WERI-Rb-1 (cell line): Measurements from ENCODE around the gene NELL1.

Experiments
- DNase-seq: peaks from one replicate; pipeline ENCODE4 v3.0.0-alpha.2; 2020
- H3K27ac ChIP-seq: fragments of 250-450 bp; sonication (Bioruptor Pico); 2 replicates; pipeline ENCODE4 v1.5.1; 2020; ENCODE audit warnings: mild to moderate bottlenecking, moderate library complexity
- H3K27me3 ChIP-seq: fragments of 250-450 bp; sonication (Bioruptor Pico); 2 replicates; pipeline ENCODE4 v1.5.1; 2021; ENCODE audit warnings: mild to moderate bottlenecking, low read depth, moderate library complexity; ENCODE audit not compliant: insufficient read depth, severe bottlenecking
- H3K36me3 ChIP-seq: fragments of 250-450 bp; sonication (Bioruptor Pico); 2 replicates; pipeline ENCODE4 v1.5.1; 2020; ENCODE audit warnings: mild to moderate bottlenecking, moderate library complexity
- H3K4me3 ChIP-seq: 2 replicates; pipeline ENCODE4 v1.5.1; 2011; ENCODE audit warnings: low read depth, mild to moderate bottlenecking, control low read depth, low read length
- H3K9me3 ChIP-seq: fragments of 250-450 bp; sonication (Bioruptor Pico); 2 replicates; pipeline ENCODE4 v1.5.1; 2021; ENCODE audit warnings: mild to moderate bottlenecking, moderate library complexity; ENCODE audit not compliant: severe bottlenecking
- TF ChIP-seq, protein P1 (sequence below): IDR thresholded peaks from 2 replicates; pipeline ENCODE4 v1.5.1; 2011; ENCODE audit warnings: low read depth, mild to moderate bottlenecking, control low read depth, inconsistent platforms, low read length

NELL1 gene

GRCh38 chr11:20864628-20865027 lies 195.2 kb downstream of the NELL1 start:
- Histone ChIP-seq H3K27me3 (no peaks in the 10 kb centered on the region), H3K36me3 (no peaks in the 10 kb centered on the region), H3K9me3 (no peaks in the 10 kb centered on the region), H3K4me3 (no peak overlapping the region), H3K27ac (no peak overlapping the region)
- TF ChIP-seq, protein P1, sequence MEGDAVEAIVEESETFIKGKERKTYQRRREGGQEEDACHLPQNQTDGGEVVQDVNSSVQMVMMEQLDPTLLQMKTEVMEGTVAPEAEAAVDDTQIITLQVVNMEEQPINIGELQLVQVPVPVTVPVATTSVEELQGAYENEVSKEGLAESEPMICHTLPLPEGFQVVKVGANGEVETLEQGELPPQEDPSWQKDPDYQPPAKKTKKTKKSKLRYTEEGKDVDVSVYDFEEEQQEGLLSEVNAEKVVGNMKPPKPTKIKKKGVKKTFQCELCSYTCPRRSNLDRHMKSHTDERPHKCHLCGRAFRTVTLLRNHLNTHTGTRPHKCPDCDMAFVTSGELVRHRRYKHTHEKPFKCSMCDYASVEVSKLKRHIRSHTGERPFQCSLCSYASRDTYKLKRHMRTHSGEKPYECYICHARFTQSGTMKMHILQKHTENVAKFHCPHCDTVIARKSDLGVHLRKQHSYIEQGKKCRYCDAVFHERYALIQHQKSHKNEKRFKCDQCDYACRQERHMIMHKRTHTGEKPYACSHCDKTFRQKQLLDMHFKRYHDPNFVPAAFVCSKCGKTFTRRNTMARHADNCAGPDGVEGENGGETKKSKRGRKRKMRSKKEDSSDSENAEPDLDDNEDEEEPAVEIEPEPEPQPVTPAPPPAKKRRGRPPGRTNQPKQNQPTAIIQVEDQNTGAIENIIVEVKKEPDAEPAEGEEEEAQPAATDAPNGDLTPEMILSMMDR, result no peak
- DNase-seq, result no peak

GRCh38 chr11:20865161-20865560 lies 195.8 kb downstream of the NELL1 start:
- no peaks in the 10 kb centered on the region for H3K27me3 ChIP-seq
- H3K9me3 ChIP-seq, result no peaks in the 10 kb centered on the region
- TF ChIP-seq, protein P1, result no peak

DNA sequence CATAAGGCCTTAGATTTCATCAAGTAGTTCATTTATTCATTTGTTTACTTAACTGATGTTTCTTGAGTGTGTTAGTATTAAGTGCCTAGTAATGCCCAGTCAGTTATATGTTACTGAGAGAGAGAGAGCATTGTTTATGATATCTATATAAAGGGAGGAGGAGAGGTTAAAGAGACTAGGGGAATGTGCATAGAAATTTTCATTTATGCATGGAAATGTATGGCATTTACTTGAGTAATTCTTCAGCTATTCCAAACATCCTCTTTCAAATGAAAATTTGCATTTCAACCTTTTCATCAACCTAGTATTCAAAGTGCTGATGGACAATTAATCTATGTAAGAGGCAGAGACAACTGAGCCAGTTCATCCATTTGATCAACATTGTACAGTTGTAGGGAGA lies 199.7 kb downstream of the NELL1 start:
- Histone ChIP-seq H3K27ac (no peak overlapping the region), H3K36me3 (no peaks in the 10 kb centered on the region), H3K9me3 (no peaks in the 10 kb centered on the region), H3K27me3 (no peaks in the 10 kb centered on the region), H3K4me3 (no peak overlapping the region)
- TF ChIP-seq, protein P1, result no peak
- DNase-seq, result no peak

More at GRCh38 chr11:20865161-20865560, 195.8 kb downstream of the NELL1 start:
- Histone ChIP-seq H3K36me3 (no peaks in the 10 kb centered on the region), H3K4me3 (no peak overlapping the region), H3K27ac (no peak overlapping the region)
- no peak for DNase-seq

GRCh38 chr11:20873054-20873453 lies 203.7 kb downstream of the NELL1 start:
- TF ChIP-seq, protein P1, result peak; percentile 69
- no peaks in the 10 kb centered on the region for H3K9me3 ChIP-seq

DNA sequence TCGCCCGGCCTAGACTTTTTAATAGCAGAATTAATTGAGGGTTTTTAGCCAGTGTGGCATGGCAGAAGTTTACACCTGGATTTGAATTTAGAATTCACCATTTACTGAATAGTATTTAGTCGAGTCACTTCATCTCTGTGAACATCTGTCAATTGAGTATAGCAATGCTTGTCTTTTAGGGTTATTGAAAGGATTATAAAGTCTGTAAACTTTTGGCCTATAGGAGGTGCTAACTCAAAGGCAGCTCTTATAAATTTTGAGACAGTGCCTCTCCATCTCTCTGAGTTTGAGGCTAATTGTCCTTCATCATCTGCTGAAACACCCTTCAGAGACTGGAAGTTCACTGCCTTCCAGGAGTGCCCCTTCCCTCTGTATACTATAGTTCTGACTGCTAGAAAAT lies 205.0 kb downstream of the NELL1 start:
- TF ChIP-seq, protein P1, result peak; percentile 10; the same call in 1 of the 2 replicates
- DNase-seq, result no peak
- no peaks in the 10 kb centered on the region for H3K9me3 ChIP-seq

More at GRCh38 chr11:20873054-20873453, 203.7 kb downstream of the NELL1 start:
- no peaks in the 10 kb centered on the region for H3K27me3 ChIP-seq
- H3K4me3 ChIP-seq, result no peak overlapping the region
- no peaks in the 10 kb centered on the region for H3K36me3 ChIP-seq
- DNase-seq, result peak; percentile 72
- no peak overlapping the region for H3K27ac ChIP-seq

DNA sequence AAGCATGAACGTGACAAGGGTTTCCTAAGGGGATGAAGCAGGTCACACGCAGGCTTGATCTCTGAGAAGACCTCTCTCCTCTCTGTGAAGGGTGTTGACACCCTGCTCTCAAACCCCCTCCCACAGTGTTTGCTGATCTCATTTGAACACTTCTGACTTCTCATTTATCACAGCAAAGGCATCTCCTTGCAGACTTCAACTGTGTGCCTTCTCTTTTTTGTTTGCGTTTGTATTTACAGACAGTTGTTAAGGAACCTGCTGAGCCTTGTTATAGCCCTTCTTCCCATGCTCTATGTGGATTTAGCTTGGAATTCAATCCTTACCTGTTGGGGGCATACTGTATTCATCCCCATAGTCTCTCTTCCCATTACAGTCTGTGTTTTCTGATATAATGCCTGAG lies 206.5 kb downstream of the NELL1 start:
- Histone ChIP-seq H3K9me3 (no peaks in the 10 kb centered on the region), H3K36me3 (no peaks in the 10 kb centered on the region), H3K27ac (no peak overlapping the region), H3K27me3 (no peaks in the 10 kb centered on the region), H3K4me3 (no peak overlapping the region)
- TF ChIP-seq, protein P1, result no peak
- DNase-seq, result no peak

More for the DNA sequence above, 205.0 kb downstream of the NELL1 start:
- Histone ChIP-seq H3K4me3 (no peak overlapping the region), H3K36me3 (no peaks in the 10 kb centered on the region), H3K27ac (no peak overlapping the region), H3K27me3 (no peaks in the 10 kb centered on the region)
